Measurements from ENCODE around the gene KL.

- TF ChIP-seq POLR2A (IDR thresholded peaks at IDR 0.05) (no peak), CTCF (IDR thresholded peaks at IDR 0.05) (no peak)
These were observed 91.1 kb downstream of the KL start for GRCh38 chr13:33107361-33107760.

Data from uterus (tissue), 2 donors.